Lower lobe of right lung (tissue), 2 donors: ENCODE measurements around the gene SCN1A. TPM values are rescaled to one million over a fixed set of nuclear protein-coding genes. Genes with fewer than 3 reads are reported as not detected.

Experiments
- ATAC-seq, 2 donors: fragments of 200-7000 bp; cut with Tn5 transposase; one replicate each; pipeline ENCODE4 v1.9.1; 2020 to 2022; ENCODE audit warnings: mild to moderate bottlenecking in 2 of 2, moderate library complexity in 2 of 2
- DNase-seq: peaks from one replicate; pipeline ENCODE4 v3.0.0-alpha.2; 2020
- H3K27ac ChIP-seq: fragments of 200-600 bp; one replicate; pipeline ENCODE4 v1.8.0; 2022
- H3K27me3 ChIP-seq: fragments of 200-600 bp; one replicate; pipeline ENCODE4 v1.8.0; 2022; ENCODE audit warnings: low read depth
- H3K36me3 ChIP-seq: fragments of 200-600 bp; one replicate; pipeline ENCODE4 v1.8.0; 2022; ENCODE audit warnings: mild to moderate bottlenecking
- H3K4me1 ChIP-seq: fragments of 200-600 bp; one replicate; pipeline ENCODE4 v1.8.0; 2022
- H3K4me3 ChIP-seq: fragments of 200-600 bp; one replicate; pipeline ENCODE4 v1.8.0; 2022; ENCODE audit warnings: mild to moderate bottlenecking
- H3K9me3 ChIP-seq: fragments of 200-600 bp; one replicate; pipeline ENCODE4 v1.8.0; 2022
- intact Hi-C: fragments of 100-400 bp; cut with DNase I; formaldehyde crosslinking; loops from one replicate; pipeline ENCODE4 v1.11.0; 2022
- total RNA-seq: library from RNA; stranded (reverse); fragmentation: NEBNext Ultra II Directional; extraction: Animal tissue kit (Norgen Biotek cat#: 25700); gene quantifications from one replicate; pipeline ENCODE4 v1.2.1, GENCODE V29; 2021
- TF ChIP-seq, protein P1 (sequence below): fragments of 200-600 bp; IDR thresholded peaks from one replicate; pipeline ENCODE4 v1.8.0; 2022; ENCODE audit warnings: antibody characterized with exemption, mild to moderate bottlenecking
- donor health status: DM: no; HTN: yes; CAD: no; lungs with severe emphysema.

The SCN1A gene
- total RNA-seq, 1 donor from 2014 or later = 19.1 TPM

DNA sequence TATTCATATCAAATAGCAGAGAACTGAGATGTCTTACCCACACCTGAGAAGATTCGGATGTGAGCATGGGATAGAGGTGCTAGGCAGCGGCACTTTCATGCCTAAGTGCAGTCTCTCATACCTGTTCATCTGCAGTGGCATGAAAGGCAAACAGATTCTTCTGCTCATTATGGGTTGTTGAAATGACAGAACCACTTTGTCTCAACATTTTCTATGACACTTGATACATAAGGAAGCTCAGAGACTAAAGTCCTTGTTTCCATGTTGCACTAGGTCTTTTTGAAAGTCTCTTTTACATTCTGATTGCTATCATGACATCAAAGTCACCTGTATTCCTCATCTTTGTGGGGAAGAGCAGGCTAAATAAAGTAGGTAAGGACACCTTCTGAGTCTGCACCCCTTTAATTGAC is 8.0 kb upstream of the SCN1A start:
- no peaks in the 10 kb centered on the region for H3K36me3 ChIP-seq
- TF ChIP-seq, protein P1, sequence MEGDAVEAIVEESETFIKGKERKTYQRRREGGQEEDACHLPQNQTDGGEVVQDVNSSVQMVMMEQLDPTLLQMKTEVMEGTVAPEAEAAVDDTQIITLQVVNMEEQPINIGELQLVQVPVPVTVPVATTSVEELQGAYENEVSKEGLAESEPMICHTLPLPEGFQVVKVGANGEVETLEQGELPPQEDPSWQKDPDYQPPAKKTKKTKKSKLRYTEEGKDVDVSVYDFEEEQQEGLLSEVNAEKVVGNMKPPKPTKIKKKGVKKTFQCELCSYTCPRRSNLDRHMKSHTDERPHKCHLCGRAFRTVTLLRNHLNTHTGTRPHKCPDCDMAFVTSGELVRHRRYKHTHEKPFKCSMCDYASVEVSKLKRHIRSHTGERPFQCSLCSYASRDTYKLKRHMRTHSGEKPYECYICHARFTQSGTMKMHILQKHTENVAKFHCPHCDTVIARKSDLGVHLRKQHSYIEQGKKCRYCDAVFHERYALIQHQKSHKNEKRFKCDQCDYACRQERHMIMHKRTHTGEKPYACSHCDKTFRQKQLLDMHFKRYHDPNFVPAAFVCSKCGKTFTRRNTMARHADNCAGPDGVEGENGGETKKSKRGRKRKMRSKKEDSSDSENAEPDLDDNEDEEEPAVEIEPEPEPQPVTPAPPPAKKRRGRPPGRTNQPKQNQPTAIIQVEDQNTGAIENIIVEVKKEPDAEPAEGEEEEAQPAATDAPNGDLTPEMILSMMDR = no peak
- no peaks in the 10 kb centered on the region for H3K4me1 ChIP-seq
- H3K4me3 ChIP-seq = no peak overlapping the region
- ATAC-seq (no peak), DNase-seq (no peak)
- no peaks in the 10 kb centered on the region for H3K9me3 ChIP-seq
- H3K27me3 ChIP-seq = no peaks in the 10 kb centered on the region
- intact Hi-C loops = no loop called here
- no peak overlapping the region for H3K27ac ChIP-seq

- ATAC-seq (no peak), DNase-seq (no peak)
- Histone ChIP-seq H3K4me3 (no peak overlapping the region), H3K4me1 (no peaks in the 10 kb centered on the region), H3K27me3 (no peaks in the 10 kb centered on the region), H3K9me3 (no peaks in the 10 kb centered on the region), H3K27ac (no peak overlapping the region), H3K36me3 (no peaks in the 10 kb centered on the region)
- TF ChIP-seq, protein P1 = no peak
- intact Hi-C loops = no loop called here
Measured at GRCh38 chr2:166135152-166135848, 7.5 kb upstream of the SCN1A start.

GRCh38 chr2:166134252-166135151 is 6.7 kb upstream of the SCN1A start:
- H3K4me1 ChIP-seq = no peaks in the 10 kb centered on the region
- intact Hi-C loops = no loop called here
- H3K27me3 ChIP-seq = no peaks in the 10 kb centered on the region
- ATAC-seq (peak; percentile 64 to 81), DNase-seq (no peak)
- H3K36me3 ChIP-seq = no peaks in the 10 kb centered on the region
- no peak overlapping the region for H3K27ac ChIP-seq
- H3K4me3 ChIP-seq = no peak overlapping the region
- no peaks in the 10 kb centered on the region for H3K9me3 ChIP-seq
- TF ChIP-seq, protein P1 = no peak

- Histone ChIP-seq H3K4me1 (no peaks in the 10 kb centered on the region), H3K27me3 (no peaks in the 10 kb centered on the region), H3K36me3 (no peaks in the 10 kb centered on the region), H3K27ac (no peak overlapping the region), H3K4me3 (no peak overlapping the region), H3K9me3 (no peaks in the 10 kb centered on the region)
- ATAC-seq (no peak), DNase-seq (no peak)
- intact Hi-C loops = no loop called here
- TF ChIP-seq, protein P1 = no peak
Measured at GRCh38 chr2:166133653-166134052, 5.8 kb upstream of the SCN1A start.

- no peak for DNase-seq
- intact Hi-C loops = no loop called here
- Histone ChIP-seq H3K4me3 (no peak overlapping the region), H3K27me3 (no peaks in the 10 kb centered on the region), H3K36me3 (no peaks in the 10 kb centered on the region), H3K9me3 (no peaks in the 10 kb centered on the region), H3K4me1 (no peaks in the 10 kb centered on the region), H3K27ac (no peak overlapping the region)
- ATAC-seq = no peak
- TF ChIP-seq, protein P1 = no peak
Measured at GRCh38 chr2:166128156-166128505, 311 bp upstream of the SCN1A start.
